H1 (cell line): ENCODE measurements around the gene AGBL4. TPM values are rescaled to one million over a fixed set of nuclear protein-coding genes. Genes with fewer than 3 reads are reported as not detected.

Source experiments
- CTCF ChIA-PET: fragments of 300-600 bp; sonication (Branson Sonifier 250); formaldehyde crosslinking; loops from one replicate; lab custom pipeline; 2021; ENCODE audit not compliant: partially characterized antibody; lab: Charles Lee
- POLR2A ChIA-PET: fragments of 300-600 bp; sonication (Branson Sonifier 250); formaldehyde crosslinking; loops from one replicate; lab custom pipeline; 2021; ENCODE audit warnings: inconsistent platforms; ENCODE audit not compliant: partially characterized antibody; lab: Charles Lee
- DNase-seq, 2 experiments: peaks; one replicate each; pipeline versions ENCODE4 v3.0.0 to v3.0.0-alpha.2; 2010 to 2022; ENCODE audit warnings: low spot score in 2 of 2, low read depth in 1 of 2, mixed read lengths in 1 of 2
- FAIRE-seq: peaks from 2 replicates; lab custom pipeline; 2011; peaks lifted over from hg19 to GRCh38; lab: Jason Lieb, UNC
- H2AFZ ChIP-seq: 2 replicates; pipeline ENCODE4 v1.8.1; 2012; ENCODE audit warnings: low read length, inconsistent platforms
- H2AK5ac ChIP-seq: 2 replicates; pipeline ENCODE4 v1.6.1; 2013; ENCODE audit warnings: low read depth, low read length
- H2BK120ac ChIP-seq: replicated peaks from 2 replicates; pipeline ENCODE3; 2013; ENCODE audit warnings: low read depth, low read length, inconsistent platforms
- H2BK12ac ChIP-seq: 2 replicates; pipeline ENCODE4 v1.6.1; 2013; ENCODE audit warnings: low read depth, low read length
- H2BK15ac ChIP-seq: 2 replicates; pipeline ENCODE4 v1.6.1; 2013; ENCODE audit warnings: low read length
- H2BK20ac ChIP-seq: 2 replicates; pipeline ENCODE4 v1.6.1; 2013; ENCODE audit warnings: low read length
- H2BK5ac ChIP-seq: 2 replicates; pipeline ENCODE4 v1.6.1; 2013; ENCODE audit warnings: low read depth, low read length
- H3K14ac ChIP-seq: 2 replicates; pipeline ENCODE4 v1.6.1; 2013; ENCODE audit warnings: inconsistent platforms; ENCODE audit not compliant: insufficient read length
- H3K18ac ChIP-seq: 2 replicates; pipeline ENCODE4 v1.6.1; 2013; ENCODE audit warnings: low read length; ENCODE audit errors: extremely low read depth
- H3K23ac ChIP-seq: 2 replicates; pipeline ENCODE4 v1.6.1; 2013; ENCODE audit warnings: inconsistent platforms; ENCODE audit not compliant: insufficient read length
- H3K23me2 ChIP-seq: 2 replicates; pipeline ENCODE4 v1.6.1; 2013; ENCODE audit warnings: low read depth, low read length
- H3K27ac ChIP-seq: 2 replicates; pipeline ENCODE4 v1.6.1; 2011; ENCODE audit warnings: low read depth, low read length, inconsistent platforms
- H3K27me3 ChIP-seq, 4 experiments: replicated peaks in 1 of 4; 1 replicate in 1 of 4; 2 replicates in 3 of 4; pipeline versions ENCODE4 v1.6.1 to v1.8.1; 2011 to 2013; ENCODE audit warnings: low read length in 3 of 4, mild to moderate bottlenecking in 3 of 4, inconsistent platforms in 2 of 4, mixed read lengths in 2 of 4, moderate library complexity in 1 of 4; ENCODE audit not compliant: control insufficient read depth in 3 of 4, insufficient read depth in 3 of 4; ENCODE audit errors: extremely low read depth in 1 of 4
- H3K36me3 ChIP-seq, 4 experiments: 2 replicates each; pipeline versions ENCODE4 v1.6.1 to v1.8.1; 2011 to 2013; ENCODE audit warnings: mild to moderate bottlenecking in 4 of 4, low read length in 3 of 4, moderate library complexity in 2 of 4, control low read depth in 1 of 4, inconsistent platforms in 1 of 4; ENCODE audit not compliant: insufficient read depth in 4 of 4, control insufficient read depth in 2 of 4
- H3K4ac ChIP-seq: replicated peaks from 2 replicates; pipeline ENCODE3; 2013; ENCODE audit warnings: low read length, low read depth, mixed read lengths, inconsistent platforms; ENCODE audit not compliant: insufficient read length
- H3K4me1 ChIP-seq, 4 experiments: replicated peaks in 1 of 4; 1 replicate in 1 of 4; 2 replicates in 3 of 4; pipeline versions ENCODE4 v1.6.1 to v1.8.1; 2011 to 2013; ENCODE audit warnings: low read length in 3 of 4, inconsistent platforms in 2 of 4, mixed read lengths in 1 of 4; ENCODE audit not compliant: insufficient read depth in 4 of 4, control insufficient read depth in 3 of 4
- H3K4me2 ChIP-seq, 2 experiments: 2 replicates each; pipeline versions ENCODE4 v1.6.1 to v1.8.1; 2011 to 2013; ENCODE audit warnings: low read depth in 2 of 2, low read length in 2 of 2, control low read depth in 1 of 2, inconsistent platforms in 1 of 2, mild to moderate bottlenecking in 1 of 2; ENCODE audit not compliant: insufficient read depth in 1 of 2
- H3K4me3 ChIP-seq, 4 experiments: fragments of 200-600, 300-600 bp in 1 of 4; sonication (generic), shearing (Covaris generic), sonication (Bioruptor Twin) in 1 of 4; 2 replicates each; pipeline versions ENCODE4 v1.5.1 to v1.8.1; 2011 to 2016; ENCODE audit warnings: low read length in 4 of 4, low read depth in 3 of 4, control low read depth in 2 of 4, inconsistent platforms in 2 of 4, mild to moderate bottlenecking in 2 of 4, mixed read lengths in 1 of 4, moderate library complexity in 1 of 4; ENCODE audit not compliant: insufficient read depth in 2 of 4; ENCODE audit errors: extremely low read depth in 1 of 4
- H3K56ac ChIP-seq: replicated peaks from 2 replicates; pipeline ENCODE3; 2013; ENCODE audit warnings: low read depth, mild to moderate bottlenecking, mixed read lengths, low read length, inconsistent platforms; ENCODE audit not compliant: insufficient read length
- H3K79me1 ChIP-seq: 2 replicates; pipeline ENCODE4 v1.6.1; 2013; ENCODE audit warnings: low read depth, low read length, control low read depth
- H3K79me2 ChIP-seq, 2 experiments: 2 replicates each; pipeline versions ENCODE4 v1.6.1 to v1.8.1; 2012 to 2013; ENCODE audit warnings: low read length in 2 of 2, mild to moderate bottlenecking in 2 of 2, inconsistent platforms in 1 of 2; ENCODE audit not compliant: insufficient read depth in 2 of 2, control insufficient read depth in 1 of 2
- H3K9ac ChIP-seq, 4 experiments: replicated peaks in 1 of 4; 1 replicate in 1 of 4; 2 replicates in 3 of 4; pipeline versions ENCODE4 v1.6.1 to v1.8.1; 2011 to 2013; ENCODE audit warnings: low read depth in 3 of 4, low read length in 3 of 4, control low read depth in 2 of 4, mild to moderate bottlenecking in 2 of 4, moderate library complexity in 2 of 4, inconsistent platforms in 1 of 4; ENCODE audit errors: extremely low read depth in 1 of 4
- H3K9me3 ChIP-seq, 2 experiments: 2 replicates each; pipeline versions ENCODE4 v1.6.1 to v1.8.1; 2012 to 2013; ENCODE audit warnings: mild to moderate bottlenecking in 2 of 2, moderate library complexity in 2 of 2, control low read depth in 1 of 2, inconsistent platforms in 1 of 2, low read depth in 1 of 2, low read length in 1 of 2, mixed read lengths in 1 of 2; ENCODE audit not compliant: insufficient read depth in 2 of 2
- H4K20me1 ChIP-seq, 2 experiments: replicated peaks in 1 of 2; 2 replicates each; pipeline versions ENCODE3 to v1.8.1; 2011 to 2013; ENCODE audit warnings: inconsistent platforms in 2 of 2, low read length in 2 of 2, mild to moderate bottlenecking in 1 of 2; ENCODE audit not compliant: insufficient read depth in 2 of 2, control insufficient read depth in 1 of 2
- H4K5ac ChIP-seq: 2 replicates; pipeline ENCODE4 v1.6.1; 2013; ENCODE audit warnings: low read length, low read depth, mixed read lengths, inconsistent platforms; ENCODE audit not compliant: insufficient read length
- H4K8ac ChIP-seq: 2 replicates; pipeline ENCODE4 v1.8.0; 2013; ENCODE audit warnings: mild to moderate bottlenecking, moderate library complexity, low read length, inconsistent platforms; ENCODE audit not compliant: insufficient read depth; ENCODE audit errors: extremely low read depth
- H4K91ac ChIP-seq: replicated peaks from 2 replicates; pipeline ENCODE3; 2013; ENCODE audit warnings: low read length, mixed read lengths, inconsistent platforms; ENCODE audit not compliant: insufficient read length
- CBX8 ChIP-seq: fragments of 300-800, 300-1000 bp; sonication (generic); IDR thresholded peaks from 2 replicates; pipeline ENCODE4 v1.7.1; 2016; ENCODE audit warnings: low read depth, low read length, borderline replicate concordance
- CEBPB ChIP-seq: IDR thresholded peaks from 2 replicates; pipeline ENCODE4 v1.6.1; 2012; ENCODE audit warnings: low read depth, low read length
- CHD2 ChIP-seq: IDR thresholded peaks from 2 replicates; pipeline ENCODE4 v1.6.1; 2012; ENCODE audit warnings: low read length, improper control_type of control experiment
- CTBP2 ChIP-seq: IDR thresholded peaks from 2 replicates; pipeline ENCODE4 v1.7.0; 2011; ENCODE audit warnings: borderline replicate concordance, mild to moderate bottlenecking, moderate library complexity, mixed read lengths, low read length; ENCODE audit not compliant: insufficient read depth, insufficient read length
- KDM4A ChIP-seq: IDR thresholded peaks from one replicate; pipeline ENCODE4 v1.7.1; 2012; ENCODE audit warnings: low read depth, mild to moderate bottlenecking, moderate library complexity, low read length, inconsistent platforms; ENCODE audit not compliant: severe bottlenecking
- POU5F1 ChIP-seq: IDR thresholded peaks from 2 replicates; pipeline ENCODE4 v1.6.1; 2011; ENCODE audit warnings: low read depth, mild to moderate bottlenecking, low read length, moderate library complexity
- RNF2 ChIP-seq: fragments of 200-900, 300-1000 bp; sonication (generic); IDR thresholded peaks from 2 replicates; pipeline ENCODE4 v1.7.1; 2016; ENCODE audit warnings: borderline replicate concordance, low read depth, mild to moderate bottlenecking, antibody characterized with exemption, low read length; ENCODE audit not compliant: poor library complexity, severe bottlenecking; ENCODE audit errors: missing control alignments
- SAP30 ChIP-seq: fragments of 300-600 bp; sonication (generic); IDR thresholded peaks from 2 replicates; pipeline ENCODE4 v1.7.1; 2012; ENCODE audit warnings: low read length, moderate library complexity, mild to moderate bottlenecking, inconsistent platforms; ENCODE audit not compliant: insufficient read depth, insufficient replicate concordance
- SIX5 ChIP-seq: IDR thresholded peaks from 2 replicates; pipeline ENCODE4 v1.6.1; 2011; ENCODE audit warnings: mild to moderate bottlenecking, low read depth, low read length
- SP1 ChIP-seq: IDR thresholded peaks from 2 replicates; pipeline ENCODE4 v1.6.1; 2011; ENCODE audit warnings: low read depth, low read length
- YY1 ChIP-seq: IDR thresholded peaks from 2 replicates; pipeline ENCODE4 v1.6.1; 2011; ENCODE audit warnings: low read depth, mild to moderate bottlenecking, low read length
- WGBS, 2 experiments: shearing (Covaris generic) in 1 of 2; methylation state at CpG; one replicate each; pipeline versions ENCODE4 v1.1.6 to v1.1.7; 2013 to 2015; ENCODE audit warnings: low lambda C conversion rate in 2 of 2, mixed read lengths in 2 of 2, inconsistent platforms in 1 of 2, low coverage in 1 of 2, missing lambda C conversion rate in 1 of 2; ENCODE audit not compliant: insufficient replicate concordance in 2 of 2, insufficient coverage in 1 of 2, insufficient read length in 1 of 2; ENCODE audit errors: extremely low coverage in 1 of 2, missing lambda C conversion rate in 1 of 2; 5-methylcytosine and 5-hydroxymethylcytosine counted together
- polyA plus RNA-seq, 7 experiments: library from polyadenylated mRNA; depleted of rRNA in 3 of 7; stranded (reverse) in 5 of 7; unstranded in 2 of 7; fragments of >200 nt in 5 of 7; fragments of 200-250 nt in 2 of 7; gene quantifications; 1 replicate in 5 of 7; 2 replicates in 1 of 7; 4 replicates in 1 of 7; pipeline versions ENCODE4 v1.2.1 to v1.2.3, GENCODE V29; 2011 to 2013; ENCODE audit warnings: missing spikeins in 2 of 7, mixed read lengths in 2 of 7
- total RNA-seq: library from RNA; stranded (reverse); fragmentation: NEBNext Ultra II Directional; extraction: Animal tissue kit (Norgen Biotek cat#: 25700); gene quantifications from 2 replicates; pipeline ENCODE4 v1.2.1, GENCODE V29; 2021
- TF ChIP-seq, protein P1 (sequence below): IDR thresholded peaks from 2 replicates; pipeline ENCODE4 v1.6.1; 2011; ENCODE audit warnings: low read length, improper control_type of control experiment

Gene AGBL4
- total and polyA plus RNA-seq, 2 of the 8 experiments (the other 6 are each of a cell fraction or from before 2014, with no cell fraction given) = 0.41 to 0.45 TPM

DNA sequence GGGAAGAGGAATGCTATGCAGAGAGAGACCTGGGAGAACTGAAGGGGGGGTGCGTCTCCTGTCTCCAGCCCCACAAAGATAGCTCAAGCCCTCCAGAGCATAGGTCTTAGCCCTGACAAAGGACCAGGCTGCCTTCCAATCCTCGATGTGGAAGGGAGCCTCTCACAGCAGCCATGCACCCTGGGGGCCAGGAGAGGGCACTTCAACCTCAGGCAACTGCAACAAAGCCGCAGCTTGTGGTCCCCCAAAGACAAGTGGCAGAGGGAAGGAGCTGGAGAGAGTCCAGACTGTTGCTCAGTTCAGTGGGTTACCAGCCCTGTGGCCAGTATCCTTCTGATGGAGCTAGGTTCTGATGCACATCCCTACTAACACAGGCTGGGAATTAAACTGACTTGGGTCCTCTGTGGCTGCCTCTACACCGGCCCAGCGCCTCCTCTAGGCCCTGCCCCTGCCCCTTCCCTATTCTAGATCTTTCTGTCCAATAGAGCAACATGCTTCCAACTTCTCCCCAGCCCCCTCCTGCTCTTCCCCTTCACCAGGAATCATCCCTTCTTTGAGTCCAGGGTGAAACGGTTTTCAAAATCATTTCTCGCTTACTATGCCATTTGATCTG, 1451.0 kb downstream of the AGBL4 start:
- Histone ChIP-seq H3K18ac (no peak overlapping the region), H2BK5ac (no peak overlapping the region), H3K79me1 (no peaks in the 10 kb centered on the region), H3K56ac (no peak overlapping the region), H3K79me2 (no peaks in the 10 kb centered on the region), H2BK120ac (no peak overlapping the region), H3K14ac (no peak overlapping the region), H3K23me2 (peaks cover 2% of the 10 kb centered on the region; the same call in 1 of the 2 replicates), H2BK12ac (no peak overlapping the region), H3K9me3 (no peaks in the 10 kb centered on the region), H3K27ac (no peak overlapping the region), H4K91ac (no peak overlapping the region), H3K9ac (no peak overlapping the region), H3K27me3 (no peaks in the 10 kb centered on the region), H2AK5ac (no peak overlapping the region), H4K20me1 (no peaks in the 10 kb centered on the region), H4K5ac (no peak overlapping the region), H4K8ac (no peak overlapping the region), H3K23ac (no peak overlapping the region), H3K4ac (no peak overlapping the region), H2BK15ac (no peak overlapping the region), H3K36me3 (no peaks in the 10 kb centered on the region), H3K4me2 (no peak overlapping the region), H2BK20ac (no peak overlapping the region), H2AFZ (peak overlapping the region; percentile 9; the same call in 1 of the 2 replicates), H3K4me1 (peaks cover 0 to 4% (median 0%) of the 10 kb centered on the region in 4 experiments; a peak in 1 of 7 replicates), H3K4me3 (no peak overlapping the region)
- CTCF ChIA-PET = interaction anchor here (0.6 to 5.2 kb wide), 60 partner anchors 8 to 1776 kb away, joined by 3 to 91 read pairs (median 5); no protein-coding TSS in a partner anchor
- FAIRE-seq (peak; percentile 89), DNase-seq (peak; percentile 79 to 80)
- POLR2A ChIA-PET = no interaction called here
- 38% methylated on average over 6 of the region's 7 CpGs; no CpG with 5 or more reads in 1 of the 2 experiments for WGBS, 2 experiments
- TF ChIP-seq SAP30 = no peak
- no peak for TF ChIP-seq SIX5
- TF ChIP-seq, protein P1, sequence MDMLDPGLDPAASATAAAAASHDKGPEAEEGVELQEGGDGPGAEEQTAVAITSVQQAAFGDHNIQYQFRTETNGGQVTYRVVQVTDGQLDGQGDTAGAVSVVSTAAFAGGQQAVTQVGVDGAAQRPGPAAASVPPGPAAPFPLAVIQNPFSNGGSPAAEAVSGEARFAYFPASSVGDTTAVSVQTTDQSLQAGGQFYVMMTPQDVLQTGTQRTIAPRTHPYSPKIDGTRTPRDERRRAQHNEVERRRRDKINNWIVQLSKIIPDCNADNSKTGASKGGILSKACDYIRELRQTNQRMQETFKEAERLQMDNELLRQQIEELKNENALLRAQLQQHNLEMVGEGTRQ = no peak
- no peak for TF ChIP-seq CEBPB
- TF ChIP-seq KDM4A = no peak
- TF ChIP-seq SP1 = no peak
- TF ChIP-seq CTBP2 = peak; percentile 61
- TF ChIP-seq RNF2 = no peak
- no peak for TF ChIP-seq YY1
- no peak for TF ChIP-seq CBX8
- 0 out of 2 replicates have a peak, but pooled peaks have one; percentile 9 for TF ChIP-seq CHD2
- TF ChIP-seq POU5F1 = no peak
